GM18867 (cell line): Measurements from ENCODE around the gene CYBC1.

Experiments used
- ATAC-seq: cut with Tn5 transposase; IDR thresholded peaks from one replicate; pipeline ENCODE4 v1.9.1; 2021; ENCODE audit warnings: mild to moderate bottlenecking, moderate library complexity; ENCODE audit not compliant: unreplicated experiment

Gene CYBC1

GRCh38 chr17:82449131-82449882, 1.2 kb downstream of the CYBC1 start:
- ATAC-seq: peak; percentile 51

GRCh38 chr17:82447876-82448275, 2.7 kb downstream of the CYBC1 start:
- ATAC-seq: no peak

DNA sequence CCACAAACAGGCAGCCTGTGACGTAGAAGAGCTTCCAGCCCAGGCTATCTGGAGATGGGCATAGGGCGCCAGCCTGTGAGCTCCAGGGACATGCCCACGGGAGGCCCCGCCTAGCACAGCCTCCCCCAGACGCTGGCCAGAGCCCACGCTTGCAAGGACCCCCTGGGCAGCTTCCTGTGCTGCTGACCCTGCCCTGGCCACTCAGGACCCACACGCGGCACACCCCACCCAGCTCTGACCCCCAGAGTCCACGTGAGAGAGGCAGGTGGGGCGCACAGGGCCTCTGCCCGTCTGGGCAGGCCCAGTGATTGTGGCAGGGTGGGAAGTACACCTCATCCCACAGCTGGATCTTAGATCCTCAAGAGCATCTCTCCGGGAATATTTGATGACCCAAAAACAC, 3.9 kb downstream of the CYBC1 start:
- no peak for ATAC-seq

DNA sequence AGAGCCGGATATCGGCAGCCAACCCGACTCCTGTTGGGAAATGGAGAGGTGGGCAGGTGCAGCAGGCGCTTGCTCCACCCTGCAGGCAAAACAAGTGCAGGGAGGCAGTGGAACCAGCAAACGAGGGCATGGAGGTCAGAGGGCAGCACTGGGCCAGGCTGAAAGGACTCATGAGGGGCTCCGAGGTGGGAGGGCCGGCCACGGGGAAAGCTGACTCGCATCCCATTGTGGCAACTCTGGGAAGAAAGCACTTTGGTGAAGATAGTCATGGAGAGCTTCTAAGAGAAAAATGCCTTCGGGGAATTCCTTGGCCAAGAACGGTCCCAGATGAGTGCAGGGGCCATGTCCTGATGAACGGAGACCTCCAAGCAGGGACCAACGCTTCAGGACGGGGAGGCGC, 4.4 kb downstream of the CYBC1 start:
- ATAC-seq: no peak

GRCh38 chr17:82445542-82445941, 5.0 kb downstream of the CYBC1 start:
- no peak for ATAC-seq

DNA sequence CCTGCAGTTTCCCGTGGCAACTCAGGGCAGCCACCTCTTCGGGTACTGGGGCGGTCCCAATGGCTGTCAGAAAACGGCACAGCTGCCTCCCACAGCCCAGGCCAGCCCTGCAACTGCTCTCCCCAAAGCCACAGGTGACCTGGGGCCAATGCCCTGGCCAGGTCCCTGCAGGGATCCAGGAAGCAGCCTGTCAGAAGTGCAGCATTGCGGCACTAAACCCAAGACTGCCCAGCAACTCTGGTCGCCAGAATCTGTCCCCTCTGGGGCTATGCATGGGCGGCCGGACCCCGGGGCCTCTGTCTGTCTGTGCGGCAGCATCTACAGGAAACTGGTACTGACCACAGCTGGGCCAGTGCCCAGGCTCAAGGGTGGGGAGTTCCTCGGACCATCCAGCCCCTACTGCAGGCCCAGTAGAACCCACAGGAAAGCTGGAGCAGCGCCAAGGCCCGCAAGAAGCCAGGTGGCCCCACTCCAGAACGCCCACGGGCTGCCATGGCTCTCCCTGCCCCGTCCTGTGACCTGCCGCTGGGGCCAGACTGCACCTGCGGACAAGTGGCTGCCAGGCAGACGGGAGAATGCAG, 5.5 kb downstream of the CYBC1 start:
- ATAC-seq: no peak

DNA sequence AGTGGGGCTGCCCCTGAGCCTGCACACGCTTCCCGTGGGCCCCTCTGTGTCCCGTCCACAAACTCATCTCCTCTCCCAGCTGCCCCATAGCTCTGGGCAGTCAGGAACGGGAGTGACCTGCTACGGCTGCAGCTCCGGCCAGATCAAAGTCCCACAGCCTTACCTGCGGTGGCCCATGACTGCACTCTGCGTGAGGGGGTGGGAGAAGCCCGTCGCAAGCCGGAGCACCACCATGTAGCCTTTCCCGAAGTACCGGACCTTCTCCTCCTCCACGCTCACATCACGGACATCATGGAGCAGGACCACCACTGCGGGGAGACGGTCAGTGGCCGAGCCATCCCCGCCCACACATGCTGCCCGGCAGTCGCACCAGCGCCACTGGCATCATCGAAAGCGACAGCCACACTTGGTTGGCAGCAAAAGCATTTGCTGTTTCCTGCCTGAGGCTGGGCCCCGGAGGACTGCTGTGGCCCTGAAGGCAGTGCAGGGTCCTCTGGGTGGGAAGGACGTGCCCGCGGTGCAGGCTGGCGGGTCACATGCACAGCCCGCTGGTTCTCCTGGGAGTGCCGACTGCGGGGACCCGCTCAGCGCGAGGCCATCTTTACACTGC, 6.2 kb downstream of the CYBC1 start:
- ATAC-seq: no peak

GRCh38 chr17:82443465-82444283, 6.9 kb downstream of the CYBC1 start:
- no peak for ATAC-seq

- ATAC-seq: no peak
Observed at GRCh38 chr17:82442643-82443464, 7.7 kb downstream of the CYBC1 start.

GRCh38 chr17:82441691-82442487, 8.7 kb downstream of the CYBC1 start:
- ATAC-seq: no peak

DNA sequence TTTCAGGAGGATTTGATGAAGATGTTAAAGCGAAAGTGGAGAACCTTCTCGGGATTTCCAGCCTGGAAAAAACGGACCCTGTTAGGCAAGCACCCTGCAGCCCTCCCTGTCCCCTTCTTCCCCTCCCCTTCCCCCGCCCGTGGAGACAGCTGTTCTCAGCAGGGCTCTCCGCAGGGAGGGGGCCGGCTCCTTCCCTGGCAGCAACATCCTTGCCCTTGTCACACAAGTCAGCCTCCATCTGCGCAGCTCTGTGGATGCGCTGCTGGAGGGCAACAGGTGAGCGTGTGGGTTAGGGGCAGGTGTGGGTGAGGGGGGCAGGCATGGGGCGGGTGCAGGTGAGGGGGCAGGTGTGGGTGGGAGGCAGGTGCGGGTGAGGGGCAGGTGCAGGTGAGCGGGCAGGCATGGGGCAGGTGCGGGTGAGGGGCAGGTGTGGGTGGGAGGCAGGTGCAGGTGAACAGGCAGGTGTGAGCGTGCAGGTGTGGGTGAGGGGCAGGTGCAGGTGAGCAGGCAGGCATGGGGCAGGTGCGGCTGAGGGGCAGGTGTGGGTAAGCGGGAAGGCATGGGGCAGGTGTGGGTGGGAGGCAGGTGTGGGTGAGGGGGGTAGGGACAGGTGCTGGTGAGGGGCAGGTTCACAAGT, 9.4 kb downstream of the CYBC1 start:
- no peak for ATAC-seq

GRCh38 chr17:82440469-82440981, 10.0 kb downstream of the CYBC1 start:
- no peak for ATAC-seq

GRCh38 chr17:82439829-82440365, 10.7 kb downstream of the CYBC1 start:
- ATAC-seq: no peak

DNA sequence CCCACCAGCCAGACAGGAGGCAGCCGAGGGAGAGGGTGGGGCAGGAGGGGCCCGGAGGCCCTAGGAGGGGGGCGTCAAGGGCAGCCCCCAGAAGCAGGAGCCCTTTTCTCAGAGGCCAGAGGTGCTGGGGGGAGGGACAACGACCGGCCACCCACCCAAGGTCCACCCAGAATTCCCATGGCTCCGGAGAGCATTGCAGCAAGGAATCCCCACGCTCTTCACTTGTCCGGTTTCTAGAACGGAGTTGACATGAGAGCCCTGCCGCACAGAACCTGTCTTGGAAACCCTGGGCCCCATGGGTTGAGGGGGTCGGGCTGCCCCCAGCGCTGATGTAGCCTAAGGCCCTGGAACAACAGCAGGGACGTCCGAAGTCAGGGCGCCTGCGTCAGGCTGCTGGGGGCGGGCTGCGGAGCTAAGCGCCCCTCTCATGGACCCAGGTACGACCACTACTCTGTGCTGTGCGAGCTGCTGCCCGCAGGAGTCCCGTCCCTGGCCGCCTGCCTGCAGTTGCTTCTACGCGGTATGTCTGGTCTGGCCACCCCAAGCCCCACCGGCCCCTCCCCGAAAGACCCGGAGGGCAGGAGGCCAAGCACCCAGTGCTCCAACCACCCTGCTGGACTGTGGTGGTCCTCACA, 11.2 kb downstream of the CYBC1 start:
- no peak for ATAC-seq

- no peak for ATAC-seq
Observed at GRCh38 chr17:82438401-82439193, 12.0 kb downstream of the CYBC1 start.

- ATAC-seq: no peak
Observed at GRCh38 chr17:82437325-82437668, 13.3 kb downstream of the CYBC1 start.

DNA sequence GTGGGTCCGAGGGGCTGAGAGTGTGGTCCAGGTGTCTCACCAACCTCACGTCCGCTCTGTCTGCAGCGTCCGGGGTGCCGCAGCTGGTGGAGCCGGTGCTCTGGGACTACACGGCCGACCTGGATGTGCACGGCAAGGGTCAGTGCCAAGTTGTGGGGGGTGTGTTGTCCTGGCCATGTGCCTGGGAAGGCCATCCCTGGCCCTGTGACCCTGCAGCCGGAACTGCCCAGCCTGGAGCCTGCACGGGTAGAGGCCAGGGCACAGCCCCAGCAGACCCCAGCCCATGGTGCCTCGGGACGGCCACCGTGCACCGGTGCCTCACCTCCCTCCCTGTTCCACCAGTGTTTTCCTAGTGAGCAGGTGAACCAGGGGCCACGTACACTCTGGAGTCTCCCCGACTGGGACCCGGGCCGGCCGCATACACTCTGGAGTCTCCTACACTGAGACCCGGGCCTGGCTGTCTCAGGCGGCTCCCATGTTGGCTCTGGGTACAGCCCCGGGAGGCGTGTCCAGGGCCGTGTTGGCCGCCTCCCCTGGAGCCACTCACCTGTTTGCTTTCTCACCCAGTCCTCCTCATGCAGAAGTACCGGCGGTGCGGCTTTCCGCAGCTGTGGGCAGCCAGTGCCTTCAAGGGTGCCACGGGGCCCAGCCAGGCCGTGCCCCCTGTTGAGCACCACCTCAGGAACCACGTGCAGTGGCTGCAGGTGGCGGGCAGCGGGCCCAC, 13.8 kb downstream of the CYBC1 start:
- no peak for ATAC-seq
